ENCODE results near the gene NT5C3B.

NT5C3B gene

GRCh38 chr17:41786227-41787020 is 49.6 kb downstream of the NT5C3B start, which contains the start of gene JUP:
Gene JUP (minus strand): TSS chr17:41786711. CDS start chr17:41771854, 14,857 bp downstream.
- Histone ChIP-seq H3K14ac (ENCODE audit: low read length in 2 of 2) (peak within 1 kb of the TSS in 1 of 2 experiments; percentile 95), H2BK5ac (ENCODE audit: low read depth, low read length, poor library complexity, severe bottlenecking) (peak within 1 kb of the TSS; percentile 89), H3K9me3 (ENCODE audit: control insufficient read depth, low read length) (no peaks in the 10 kb centered on the region), H3K4me2 (ENCODE audit: low read length, poor library complexity, severe bottlenecking) (peak within 1 kb of the TSS; percentile 87), H4K8ac (ENCODE audit: low read length) (peak within 1 kb of the TSS; percentile 79), H3K27ac (ENCODE audit: low read length, poor library complexity, severe bottlenecking) (peak within 1 kb of the TSS; percentile 88), H2BK15ac (ENCODE audit: low read depth, poor library complexity, severe bottlenecking) (peak within 1 kb of the TSS; percentile 91), H3K9ac (ENCODE audit: low read length) (peak within 1 kb of the TSS; percentile 36), H3K27me3 (ENCODE audit: control insufficient read depth in 1 of 2, insufficient read depth in 1 of 2, low read length in 2 of 2) (peaks cover 0 to 39% of the 10 kb centered on the region in 2 experiments), H3K4me1 (ENCODE audit: control insufficient read depth, insufficient read depth, low read depth, low read length) (peaks cover 20% of the 10 kb centered on the region), H3K18ac (ENCODE audit: low read depth in 1 of 2, low read length in 2 of 2) (peak within 1 kb of the TSS; percentile 78 to 96), H2BK120ac (ENCODE audit: low read depth, low read length) (peak within 1 kb of the TSS; percentile 64), H3K23ac (ENCODE audit: low read length in 2 of 2) (peak within 1 kb of the TSS in 1 of 2 experiments; percentile 81), H2AFZ (ENCODE audit: low read depth, low read length) (no peak within 1 kb of the TSS), H3K4me3 (ENCODE audit: insufficient read depth in 1 of 2, low read depth in 1 of 2, low read length in 2 of 2) (peak within 1 kb of the TSS; percentile 71 to 96), H4K91ac (ENCODE audit: low read length) (peak within 1 kb of the TSS; percentile 79), H2AK5ac (ENCODE audit: low read length, severe bottlenecking) (peak within 1 kb of the TSS; percentile 94), H3K79me1 (replicated peaks; ENCODE audit: low read length, poor library complexity, severe bottlenecking) (no peaks in the 10 kb centered on the region), H3K4ac (ENCODE audit: low read depth in 1 of 2, low read length in 2 of 2) (peak within 1 kb of the TSS; percentile 61 to 98), H3K36me3 (ENCODE audit: control insufficient read depth in 1 of 2, insufficient read depth in 2 of 2, low read depth in 1 of 2, low read length in 2 of 2) (peaks cover 0 to 21% of the 10 kb centered on the region in 2 experiments), H2BK12ac (ENCODE audit: low read length in 2 of 2) (peak within 1 kb of the TSS in 1 of 2 experiments; percentile 75)
- DNase-seq = peak; percentile 100
- under 1% methylated on average over 77 of the region's 79 CpGs for WGBS

- H3K4me1 ChIP-seq (ENCODE audit: control insufficient read depth, insufficient read depth, low read depth, low read length) = peaks cover 24% of the 10 kb centered on the region
- WGBS = under 1% methylated on average over 22 of the region's 22 CpGs
- peak overlapping the region; percentile 91 for H2BK15ac ChIP-seq (ENCODE audit: low read depth, poor library complexity, severe bottlenecking)
- peak overlapping the region; percentile 87 for H3K4me2 ChIP-seq (ENCODE audit: low read length, poor library complexity, severe bottlenecking)
- peaks cover 0 to 25% of the 10 kb centered on the region in 2 experiments for H3K36me3 ChIP-seq (ENCODE audit: control insufficient read depth in 1 of 2, insufficient read depth in 2 of 2, low read depth in 1 of 2, low read length in 2 of 2)
- peak overlapping the region; percentile 61 to 98 for H3K4ac ChIP-seq (ENCODE audit: low read depth in 1 of 2, low read length in 2 of 2)
- peaks cover 0 to 39% of the 10 kb centered on the region in 2 experiments for H3K27me3 ChIP-seq (ENCODE audit: control insufficient read depth in 1 of 2, insufficient read depth in 1 of 2, low read length in 2 of 2)
- H3K9ac ChIP-seq (ENCODE audit: low read length) = peak overlapping the region; percentile 36
- peak overlapping the region; percentile 79 for H4K91ac ChIP-seq (ENCODE audit: low read length)
- peak overlapping the region; percentile 94 for H2AK5ac ChIP-seq (ENCODE audit: low read length, severe bottlenecking)
- no peak overlapping the region for H2AFZ ChIP-seq (ENCODE audit: low read depth, low read length)
- H2BK12ac ChIP-seq (ENCODE audit: low read length in 2 of 2) = peak overlapping the region in 1 of 2 experiments; percentile 75
- peak overlapping the region in 1 of 2 experiments; percentile 81 for H3K23ac ChIP-seq (ENCODE audit: low read length in 2 of 2)
- no peaks in the 10 kb centered on the region for H3K79me1 ChIP-seq (replicated peaks; ENCODE audit: low read length, poor library complexity, severe bottlenecking)
- H4K8ac ChIP-seq (ENCODE audit: low read length) = peak overlapping the region; percentile 79
- H2BK120ac ChIP-seq (ENCODE audit: low read depth, low read length) = peak overlapping the region; percentile 64
- peak overlapping the region; percentile 88 for H3K27ac ChIP-seq (ENCODE audit: low read length, poor library complexity, severe bottlenecking)
- peak overlapping the region; percentile 71 to 96 for H3K4me3 ChIP-seq (ENCODE audit: insufficient read depth in 1 of 2, low read depth in 1 of 2, low read length in 2 of 2)
- H3K14ac ChIP-seq (ENCODE audit: low read length in 2 of 2) = peak overlapping the region in 1 of 2 experiments; percentile 95
- H3K18ac ChIP-seq (ENCODE audit: low read depth in 1 of 2, low read length in 2 of 2) = peak overlapping the region; percentile 78 to 96
- no peaks in the 10 kb centered on the region for H3K9me3 ChIP-seq (ENCODE audit: control insufficient read depth, low read length)
- peak overlapping the region; percentile 89 for H2BK5ac ChIP-seq (ENCODE audit: low read depth, low read length, poor library complexity, severe bottlenecking)
- DNase-seq = no peak
Measured at GRCh38 chr17:41785859-41786226, 50.2 kb downstream of the NT5C3B start.

GRCh38 chr17:41785091-41785858 is 50.8 kb downstream of the NT5C3B start:
- Histone ChIP-seq H2BK12ac (ENCODE audit: low read length in 2 of 2) (no peak overlapping the region), H3K4me1 (ENCODE audit: control insufficient read depth, insufficient read depth, low read depth, low read length) (peaks cover 24% of the 10 kb centered on the region), H3K4ac (ENCODE audit: low read depth in 1 of 2, low read length in 2 of 2) (peak overlapping the region; percentile 46 to 98), H3K9ac (ENCODE audit: low read length) (peak overlapping the region; percentile 36), H3K79me1 (replicated peaks; ENCODE audit: low read length, poor library complexity, severe bottlenecking) (no peaks in the 10 kb centered on the region), H3K23ac (ENCODE audit: low read length in 2 of 2) (peak overlapping the region in 1 of 2 experiments; percentile 81), H4K8ac (ENCODE audit: low read length) (peak overlapping the region; percentile 79), H3K4me2 (ENCODE audit: low read length, poor library complexity, severe bottlenecking) (peak overlapping the region; percentile 87), H3K18ac (ENCODE audit: low read depth in 1 of 2, low read length in 2 of 2) (peak overlapping the region; percentile 82 to 96), H3K14ac (ENCODE audit: low read length in 2 of 2) (peak overlapping the region in 1 of 2 experiments; percentile 95), H3K27ac (ENCODE audit: low read length, poor library complexity, severe bottlenecking) (peak overlapping the region; percentile 88), H2BK120ac (ENCODE audit: low read depth, low read length) (peak overlapping the region; percentile 71), H3K36me3 (ENCODE audit: control insufficient read depth in 1 of 2, insufficient read depth in 2 of 2, low read depth in 1 of 2, low read length in 2 of 2) (peaks cover 0 to 26% of the 10 kb centered on the region in 2 experiments), H3K9me3 (ENCODE audit: control insufficient read depth, low read length) (no peaks in the 10 kb centered on the region), H2AFZ (ENCODE audit: low read depth, low read length) (no peak overlapping the region), H2BK15ac (ENCODE audit: low read depth, poor library complexity, severe bottlenecking) (peak overlapping the region; percentile 91), H2BK5ac (ENCODE audit: low read depth, low read length, poor library complexity, severe bottlenecking) (peak overlapping the region; percentile 90), H3K4me3 (ENCODE audit: insufficient read depth in 1 of 2, low read depth in 1 of 2, low read length in 2 of 2) (peak overlapping the region; percentile 71 to 96), H3K27me3 (ENCODE audit: control insufficient read depth in 1 of 2, insufficient read depth in 1 of 2, low read length in 2 of 2) (peaks cover 0 to 39% of the 10 kb centered on the region in 2 experiments), H2AK5ac (ENCODE audit: low read length, severe bottlenecking) (peak overlapping the region; percentile 94), H4K91ac (ENCODE audit: low read length) (peak overlapping the region; percentile 79)
- WGBS = 0% methylated on average over 10 of the region's 13 CpGs
- peak; percentile 54 for DNase-seq

All from mesenchymal stem cell (in vitro differentiated cells and primary cell).